NCI-H526 (cell line): ENCODE data around the gene ATP6V0E1.
"Not testable (repeated sequence)": the region's sequence is repeated elsewhere in the genome, so short reads cannot be mapped to it uniquely, and the experiment has no call there.

Experiments
- DNase-seq, 2 experiments: peaks; one replicate each; lab custom pipeline; 2025; lab: John Stamatoyannopoulos, UW

The ATP6V0E1 gene

DNA sequence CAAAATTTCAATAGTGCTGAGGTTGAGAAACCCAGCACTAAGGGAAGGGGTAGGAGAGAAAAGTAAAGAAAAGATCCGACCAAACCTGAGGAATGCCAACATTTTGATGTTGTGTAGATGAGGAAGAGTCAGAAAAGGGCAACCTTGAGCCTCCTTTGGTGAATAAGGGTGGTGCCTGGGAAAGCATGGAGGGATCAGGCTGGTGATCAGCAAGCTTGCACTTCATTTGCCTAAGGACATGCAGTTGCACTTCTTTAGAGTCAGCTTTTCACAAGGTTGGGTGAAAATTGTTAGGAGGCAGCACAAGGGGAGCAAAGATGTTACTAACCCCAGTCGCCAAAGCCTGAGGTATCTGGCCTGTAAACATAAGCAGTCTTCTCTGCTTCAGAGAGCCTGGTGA is 20.4 kb downstream of the ATP6V0E1 start:
- no peak for DNase-seq

GRCh38 chr5:173004447-173004846 is 20.9 kb downstream of the ATP6V0E1 start:
- DNase-seq = no peak

DNA sequence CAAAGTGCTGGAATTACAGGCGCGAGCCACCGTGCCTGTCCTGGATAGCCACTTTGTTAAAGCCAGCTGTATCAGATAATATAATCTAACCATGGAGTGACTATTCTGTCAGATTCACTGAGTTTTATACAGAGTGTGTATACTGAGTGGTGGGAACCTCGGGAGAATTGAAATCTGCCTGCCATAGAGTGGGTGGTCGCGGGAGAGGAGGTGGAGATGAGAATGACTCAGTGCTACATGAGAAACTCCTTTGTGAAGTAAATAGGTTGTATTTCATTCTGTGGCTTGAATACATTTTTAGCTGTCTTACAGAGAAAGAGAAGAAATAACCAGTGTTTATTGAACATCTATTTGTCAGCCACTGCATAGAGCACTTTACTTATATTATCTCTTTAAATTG is 26.4 kb downstream of the ATP6V0E1 start:
- DNase-seq = no peak

DNA sequence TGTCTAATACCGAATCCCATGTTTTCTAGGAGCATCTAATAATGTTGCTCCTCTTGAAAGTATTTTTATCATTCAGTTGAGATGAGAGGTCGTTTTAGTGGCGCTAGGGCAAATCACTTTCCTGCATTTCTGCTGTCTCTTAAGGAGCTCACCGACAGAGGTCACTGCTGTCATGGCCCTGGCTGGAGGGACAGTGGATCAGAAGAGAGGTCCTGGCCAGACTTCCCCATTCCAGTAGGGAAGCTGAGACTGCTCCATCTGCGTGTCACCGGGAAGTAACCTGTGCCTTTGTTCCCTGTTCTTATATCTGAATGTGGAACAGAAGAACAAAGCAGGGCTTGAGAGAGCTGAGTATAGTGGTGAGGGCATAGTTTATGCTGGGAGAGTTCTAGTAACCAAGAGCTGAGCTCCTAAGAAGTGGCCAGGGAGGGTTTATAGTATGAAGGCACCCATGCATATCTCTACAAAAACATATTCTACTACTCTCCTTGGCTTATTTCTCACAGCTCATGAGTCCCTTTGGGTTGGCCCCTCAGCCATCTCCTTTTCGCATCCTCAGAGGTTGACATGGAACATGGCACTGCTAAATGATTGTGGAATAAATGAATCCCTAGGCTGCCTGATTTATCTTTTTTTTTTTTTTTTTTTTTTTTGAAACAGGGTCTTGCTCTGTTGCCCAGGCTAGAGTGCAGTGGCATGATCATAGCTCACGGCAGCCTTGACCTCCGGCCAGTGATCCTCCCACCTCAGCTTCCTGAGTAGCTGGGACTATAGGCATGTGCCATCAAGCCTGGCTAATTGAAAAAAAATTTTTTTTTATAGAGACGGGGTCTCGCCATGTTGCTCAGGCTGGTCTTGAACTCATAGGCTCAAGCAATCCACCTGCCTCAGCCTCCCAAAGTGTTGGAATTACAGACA is 27.2 kb downstream of the ATP6V0E1 start:
- DNase-seq = peak in 1 of 2 experiments; percentile 7

- DNase-seq = no peak
Observed at GRCh38 chr5:173011566-173011965, 28.0 kb downstream of the ATP6V0E1 start.

DNA sequence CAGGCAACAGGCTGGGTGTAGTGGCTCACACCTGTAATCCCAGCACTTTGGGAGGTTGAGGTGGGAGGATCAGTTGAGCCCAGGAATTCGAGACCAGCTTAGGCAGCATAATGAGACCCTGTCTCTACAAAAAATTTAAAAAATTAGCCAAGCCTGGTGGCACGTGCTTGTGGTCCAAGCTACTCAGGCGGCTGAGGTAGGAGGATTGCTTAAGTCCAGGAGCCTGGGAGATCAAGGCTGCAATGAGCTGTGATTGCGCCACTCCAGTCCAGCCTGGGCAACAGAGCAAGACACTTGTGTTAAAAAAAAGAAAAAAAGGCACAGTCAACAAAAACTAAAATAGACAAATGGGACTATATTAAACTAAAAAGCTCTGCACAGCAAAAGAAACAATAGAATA is 29.3 kb downstream of the ATP6V0E1 start:
- no peak for DNase-seq

GRCh38 chr5:173014671-173015070 is 31.1 kb downstream of the ATP6V0E1 start:
- no peak for DNase-seq

DNA sequence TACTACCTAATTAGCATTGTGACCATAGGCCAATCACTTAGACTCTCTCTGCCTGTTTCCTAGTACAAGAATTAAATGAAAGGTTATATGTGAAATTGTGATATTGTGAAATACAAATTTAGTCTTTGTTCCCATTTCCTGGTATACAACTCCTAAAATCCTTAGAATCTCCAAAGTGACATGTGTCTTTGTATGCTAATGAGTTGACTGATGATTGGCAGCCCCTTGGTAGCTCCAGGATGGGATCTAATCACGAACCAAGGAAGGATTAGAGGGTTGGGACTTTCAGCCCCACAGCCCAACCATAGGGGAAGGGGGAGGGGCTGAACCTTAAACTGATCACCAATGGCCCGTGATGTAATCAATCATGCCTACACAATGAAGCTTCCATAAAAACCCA is 31.6 kb downstream of the ATP6V0E1 start:
- no peak for DNase-seq

- no peak for DNase-seq
Observed at GRCh38 chr5:173015598-173016455, 32.3 kb downstream of the ATP6V0E1 start.

GRCh38 chr5:173016598-173017046 is 33.1 kb downstream of the ATP6V0E1 start:
- DNase-seq = no peak

- not testable (repeated sequence) for DNase-seq
Observed at GRCh38 chr5:173017087-173017486, 33.5 kb downstream of the ATP6V0E1 start.

- no peak for DNase-seq
Observed at GRCh38 chr5:173018358-173018757, 34.8 kb downstream of the ATP6V0E1 start.

GRCh38 chr5:173020154-173020581 is 36.6 kb downstream of the ATP6V0E1 start:
- no peak for DNase-seq

DNA sequence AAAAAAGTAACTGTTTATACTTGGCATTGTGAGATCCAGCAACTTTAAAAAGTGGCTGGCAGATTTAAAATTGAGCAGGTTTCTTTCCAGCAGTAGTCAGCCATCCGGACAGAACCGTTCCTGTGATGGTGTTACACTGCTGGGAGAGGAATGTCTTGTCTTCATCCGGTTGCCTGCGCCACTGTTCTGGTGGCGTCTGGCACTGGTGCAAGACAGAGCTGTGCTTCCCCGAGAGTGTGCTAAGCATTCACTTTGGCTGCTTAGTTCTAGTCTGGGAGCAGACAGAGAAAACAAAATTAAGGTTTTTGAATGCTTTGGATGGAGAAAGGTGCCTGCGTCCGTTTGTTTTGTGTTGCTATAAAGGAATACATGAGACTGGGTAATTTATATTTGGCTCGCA is 37.1 kb downstream of the ATP6V0E1 start:
- DNase-seq = no peak

DNA sequence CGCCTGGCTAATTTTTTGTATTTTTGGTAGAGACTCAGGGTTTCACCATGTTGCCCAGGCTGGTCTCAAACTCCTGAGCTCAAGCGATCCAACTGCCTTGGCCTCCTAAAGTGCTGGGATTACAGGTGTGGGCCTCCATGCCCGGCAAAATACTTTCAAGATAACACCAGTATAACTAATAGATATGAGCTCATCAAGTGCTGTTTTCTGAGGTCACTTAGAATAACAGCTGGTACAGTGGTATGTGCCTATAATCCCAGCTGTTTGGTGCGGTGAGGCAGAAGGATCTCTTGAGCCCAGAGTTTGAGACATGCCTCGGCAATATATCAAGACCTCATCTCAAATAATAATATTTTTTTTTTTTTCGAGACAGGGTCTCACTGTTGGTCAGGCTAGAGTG is 42.1 kb downstream of the ATP6V0E1 start:
- no peak for DNase-seq

DNA sequence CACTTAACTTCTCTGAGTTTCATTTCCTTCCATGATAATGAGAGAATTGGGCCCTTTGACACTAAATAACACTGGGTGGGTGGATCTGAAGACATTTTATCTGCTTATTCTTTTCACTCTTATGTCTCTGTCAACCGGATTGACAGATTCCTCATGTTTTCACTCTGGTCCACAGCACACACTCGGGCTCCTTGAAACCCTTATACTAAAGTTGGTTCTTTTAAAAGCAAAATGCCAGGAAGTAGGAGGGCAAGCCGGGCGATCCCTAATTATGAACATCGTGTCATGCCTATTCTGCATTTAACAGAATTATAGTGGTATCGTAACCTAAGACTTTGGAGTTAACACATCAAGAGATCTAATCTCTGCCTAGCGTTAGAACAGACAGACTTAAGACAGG is 44.3 kb downstream of the ATP6V0E1 start:
- no peak for DNase-seq

DNA sequence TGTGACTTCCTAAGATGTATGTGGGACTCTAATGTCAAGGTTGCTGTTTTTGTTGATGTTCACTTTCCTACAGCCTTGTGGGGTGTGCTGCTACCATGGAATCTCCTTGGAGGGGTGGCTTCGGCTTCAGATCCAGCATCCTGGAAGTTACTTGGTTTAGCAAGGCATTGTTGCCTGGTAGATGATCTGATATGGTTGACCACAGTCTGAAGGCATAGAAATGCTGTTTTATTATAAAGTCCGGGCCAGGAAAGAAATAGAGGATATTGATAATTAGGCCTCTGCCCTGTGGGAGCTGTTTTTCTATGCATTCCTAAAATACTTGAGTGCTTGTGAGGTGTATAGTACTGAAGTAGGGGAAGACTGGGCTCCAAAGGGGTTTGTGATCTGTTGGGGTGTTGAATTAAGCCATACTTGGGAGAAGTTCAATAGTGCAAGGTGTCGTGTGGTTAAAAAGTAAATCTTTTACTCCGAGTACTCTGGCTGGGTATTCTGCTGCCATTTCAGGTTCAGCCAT is 45.3 kb downstream of the ATP6V0E1 start:
- DNase-seq = no peak

DNA sequence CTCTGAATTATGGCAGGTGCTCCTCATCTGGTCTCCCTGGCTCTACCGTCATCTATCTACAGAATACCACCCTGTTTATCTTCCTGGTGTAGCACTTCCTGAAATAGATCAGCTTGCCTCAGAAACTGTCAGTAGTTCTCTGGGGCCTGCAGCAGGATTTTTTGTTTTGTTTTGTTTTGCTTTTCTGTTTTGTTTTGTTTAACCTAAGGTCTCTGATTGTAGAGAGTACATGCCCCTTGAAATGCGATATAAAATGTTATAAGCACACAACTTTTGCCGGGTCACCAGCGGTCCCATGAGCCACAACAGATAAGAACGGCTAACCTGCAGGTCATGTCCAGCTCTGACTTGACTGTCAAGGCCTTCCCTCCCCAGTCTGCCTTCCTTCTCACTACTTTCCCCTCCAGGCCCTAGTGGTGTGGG is 45.9 kb downstream of the ATP6V0E1 start:
- DNase-seq = no peak

GRCh38 chr5:173032096-173032495 is 48.5 kb downstream of the ATP6V0E1 start:
- not testable (repeated sequence) for DNase-seq

GRCh38 chr5:173032730-173033129 is 49.2 kb downstream of the ATP6V0E1 start:
- no peak for DNase-seq

- DNase-seq = no peak
Observed at GRCh38 chr5:173033923-173034322, 50.4 kb downstream of the ATP6V0E1 start.

GRCh38 chr5:173035904-173036707 is 52.5 kb downstream of the ATP6V0E1 start:
- DNase-seq = no peak
